HG03342 (cell line): ENCODE results near the gene PSMB9.

Experiments
- ATAC-seq: cut with Tn5 transposase; IDR thresholded peaks from one replicate; pipeline ENCODE4 v1.9.1; 2021; ENCODE audit warnings: mild to moderate bottlenecking, moderate library complexity; ENCODE audit not compliant: unreplicated experiment

The PSMB9 gene

DNA sequence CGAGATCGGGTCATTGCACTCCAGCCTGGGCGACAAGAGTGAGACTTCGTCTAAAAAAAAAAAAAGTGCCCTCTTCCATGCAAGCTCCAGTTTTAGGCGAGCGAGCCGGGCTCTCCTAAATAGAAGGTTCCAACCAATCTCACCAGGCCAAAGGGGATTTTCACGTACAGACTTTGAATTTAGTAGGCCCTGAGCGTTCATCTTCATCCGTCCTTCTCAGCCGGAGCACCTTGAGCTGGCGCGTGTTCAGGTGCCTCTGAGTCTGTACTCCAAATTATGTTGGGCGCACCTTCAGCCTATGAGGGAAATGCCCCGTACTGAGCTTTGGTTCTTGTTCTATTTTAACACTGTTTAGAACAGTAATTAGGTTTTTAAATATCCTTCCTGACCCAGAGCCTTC lies 14.6 kb upstream of the PSMB9 start:
- ATAC-seq, result no peak

DNA sequence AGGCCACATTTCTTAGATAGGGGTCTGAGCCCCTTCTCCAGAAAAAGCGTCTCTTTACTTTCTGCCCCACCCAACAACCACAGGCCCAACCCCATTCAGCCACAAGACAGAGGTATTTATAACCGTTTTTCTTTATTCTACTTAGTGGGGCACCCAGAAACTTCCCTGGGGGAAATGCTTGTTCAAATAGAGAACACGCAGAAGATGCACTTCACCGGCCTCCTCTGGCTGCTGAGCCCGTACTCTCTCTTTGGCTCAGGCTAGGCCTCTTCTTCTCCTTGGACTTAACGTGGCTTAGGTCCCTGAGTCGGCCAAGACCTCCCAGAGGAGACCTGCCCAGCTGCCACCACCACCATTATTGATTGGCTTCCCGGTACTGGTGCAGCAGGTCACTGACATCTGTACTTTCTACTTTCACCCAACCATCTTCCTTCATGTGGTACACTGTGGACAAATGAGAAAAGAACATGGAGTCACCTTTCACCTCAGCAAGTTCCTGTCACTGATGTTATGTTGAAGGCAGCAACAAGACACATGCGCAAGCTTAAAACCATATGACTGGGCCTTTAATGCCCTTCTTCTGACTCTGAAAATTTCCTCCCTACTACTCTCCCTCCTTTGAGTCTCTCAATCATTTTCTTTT lies 13.3 kb upstream of the PSMB9 start:
- ATAC-seq, result no peak

DNA sequence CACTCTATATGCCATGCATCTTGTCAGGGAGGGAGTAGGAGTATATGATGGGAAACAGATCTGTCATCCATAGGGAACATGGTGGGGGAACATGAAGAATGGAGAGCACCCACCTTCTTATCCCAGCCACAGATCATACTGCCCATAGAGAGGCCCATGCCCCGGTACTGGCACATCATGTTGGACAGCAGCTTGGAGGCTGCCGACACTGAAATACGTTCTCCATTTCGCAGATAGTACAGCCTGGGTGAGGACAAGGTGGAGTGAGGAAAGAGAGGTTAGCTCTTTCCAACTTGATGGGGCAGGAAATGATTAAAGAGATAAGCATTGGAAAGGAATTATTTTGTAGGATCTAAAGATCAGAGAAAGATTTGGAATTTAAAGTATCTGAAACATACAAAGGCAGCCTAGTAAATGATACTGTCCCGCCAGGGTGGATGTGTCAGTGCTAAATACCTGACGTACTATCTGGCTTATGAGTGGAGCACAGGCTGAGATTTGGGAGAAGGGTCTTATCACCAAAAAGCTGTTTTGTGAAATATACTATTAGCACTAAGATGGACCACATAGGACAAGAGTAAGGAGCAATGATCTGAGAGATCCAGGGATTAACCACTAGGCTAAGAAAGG lies 11.9 kb upstream of the PSMB9 start:
- ATAC-seq, result no peak

DNA sequence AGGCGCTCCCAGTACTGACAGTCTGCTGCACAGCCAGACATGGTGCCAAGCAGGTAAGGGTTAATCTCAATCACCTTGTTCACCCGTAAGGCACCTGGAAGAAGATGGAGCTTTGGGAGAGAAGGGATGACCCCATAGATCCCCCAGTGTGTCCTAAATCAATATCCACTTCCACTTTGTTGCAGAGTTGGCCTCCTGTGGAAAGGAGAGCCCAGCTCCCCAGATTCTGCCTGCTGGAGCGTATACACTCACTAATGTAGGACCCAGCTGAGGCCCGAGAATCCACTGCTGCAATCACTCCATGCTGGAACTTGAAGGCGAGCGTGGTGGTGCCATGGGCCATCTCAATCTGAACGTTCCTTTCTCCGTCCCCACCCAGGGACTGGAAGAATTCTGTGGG lies 11.3 kb upstream of the PSMB9 start:
- ATAC-seq, result no peak

DNA sequence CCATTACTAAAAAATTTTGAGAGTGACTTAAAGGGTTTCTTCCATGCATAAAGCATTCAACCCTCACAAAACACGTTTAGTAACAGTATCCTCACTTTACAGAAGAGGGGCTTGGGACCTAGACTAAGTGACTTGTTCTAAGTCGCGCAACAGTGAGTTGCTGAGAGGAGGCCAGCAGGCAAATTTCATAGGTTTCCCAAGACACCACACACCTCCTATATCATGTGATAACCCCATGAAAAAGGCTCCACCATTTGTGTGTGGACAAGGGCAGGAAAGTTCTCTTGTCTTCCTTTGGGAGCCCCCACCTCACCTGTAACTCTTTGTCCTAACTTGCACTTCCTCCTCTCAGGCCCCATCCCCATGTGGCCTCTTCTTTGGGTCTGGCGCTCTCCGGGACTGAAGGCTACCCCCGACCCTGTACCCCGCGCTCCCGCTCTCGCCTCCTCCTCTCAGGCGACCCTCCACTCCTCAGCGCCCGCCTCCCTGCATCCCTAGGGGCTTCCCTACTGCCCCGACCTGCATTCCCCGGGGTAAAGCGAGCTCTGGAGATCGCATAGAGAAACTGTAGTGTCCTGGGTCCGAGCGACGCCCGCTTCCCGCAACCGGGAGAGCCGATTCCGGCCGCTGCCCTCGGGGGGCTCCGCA lies 10.5 kb upstream of the PSMB9 start:
- no peak for ATAC-seq

DNA sequence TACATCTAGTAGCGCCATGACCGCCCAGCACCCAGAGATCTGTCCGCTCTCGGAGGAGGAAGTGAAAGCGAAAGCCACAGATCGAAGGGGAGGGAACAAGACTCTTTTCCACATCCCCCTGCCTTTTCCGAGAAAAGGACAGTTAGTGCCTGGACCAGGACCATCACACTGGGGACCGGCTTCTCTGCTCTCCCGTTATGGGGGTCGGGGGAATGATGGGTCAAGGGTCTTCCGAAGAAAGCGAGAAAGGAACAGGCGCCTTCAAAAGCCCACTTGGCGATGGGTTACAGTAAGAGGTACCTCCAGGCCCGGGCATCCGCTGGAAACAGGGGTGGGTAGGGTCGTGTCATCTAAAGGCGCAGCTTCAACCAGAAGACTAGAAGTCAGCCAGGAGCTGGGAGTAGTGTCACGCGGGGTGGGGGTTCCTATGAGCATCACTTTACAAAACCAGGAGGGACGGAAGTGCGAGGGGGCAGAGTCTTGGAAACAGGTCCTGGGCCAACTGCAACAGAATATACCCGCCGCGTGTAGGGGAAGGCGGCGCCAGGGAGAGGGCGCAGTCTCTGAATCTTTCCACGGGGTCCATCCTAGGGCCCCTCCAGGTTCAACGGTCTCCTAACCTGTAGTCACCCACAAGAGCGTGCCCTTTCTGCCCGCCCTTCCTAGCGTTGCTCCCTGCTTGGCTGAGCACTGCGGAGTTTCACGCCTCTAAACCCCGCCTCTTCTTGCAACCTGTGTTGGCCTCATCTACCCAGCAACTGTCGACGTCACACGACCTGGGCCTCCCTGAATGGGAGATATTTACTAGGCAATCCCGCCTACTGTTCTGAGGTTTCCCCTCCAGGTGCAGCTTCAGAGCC lies 9.8 kb upstream of the PSMB9 start, which contains the start of gene PSMB8:
TSS of gene PSMB8 (minus strand) at position 69 of the 860 bp plus-strand sequence. CDS start at position 18, 51 bp downstream.
- peak; percentile 67 for ATAC-seq

DNA sequence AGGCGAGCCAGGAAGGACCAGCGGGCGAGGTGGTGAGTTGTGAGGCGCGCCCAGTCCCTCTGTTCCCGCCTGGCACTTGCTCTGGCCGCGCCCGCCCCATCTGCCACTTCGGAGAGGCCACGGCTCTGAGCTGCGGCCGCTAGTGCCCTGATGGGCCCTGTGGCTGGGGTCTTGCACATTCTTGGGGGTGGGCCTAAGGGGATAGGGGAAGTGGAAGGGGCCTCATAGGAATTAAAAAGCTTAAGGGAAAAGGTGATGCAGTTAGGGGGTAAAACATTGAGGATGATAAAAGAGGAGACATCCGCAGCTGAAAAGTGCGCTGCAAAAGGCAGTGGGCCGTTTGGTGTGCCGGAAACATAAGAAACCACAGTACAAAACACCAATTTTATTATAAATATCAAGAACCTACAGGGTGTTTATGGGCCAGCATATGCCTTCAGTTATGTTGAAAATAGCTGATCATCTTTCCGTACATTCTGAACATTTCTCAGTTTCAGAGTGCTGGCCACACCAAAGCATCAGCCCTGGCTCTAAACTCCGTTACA lies 9.1 kb upstream of the PSMB9 start:
- ATAC-seq, result no peak

DNA sequence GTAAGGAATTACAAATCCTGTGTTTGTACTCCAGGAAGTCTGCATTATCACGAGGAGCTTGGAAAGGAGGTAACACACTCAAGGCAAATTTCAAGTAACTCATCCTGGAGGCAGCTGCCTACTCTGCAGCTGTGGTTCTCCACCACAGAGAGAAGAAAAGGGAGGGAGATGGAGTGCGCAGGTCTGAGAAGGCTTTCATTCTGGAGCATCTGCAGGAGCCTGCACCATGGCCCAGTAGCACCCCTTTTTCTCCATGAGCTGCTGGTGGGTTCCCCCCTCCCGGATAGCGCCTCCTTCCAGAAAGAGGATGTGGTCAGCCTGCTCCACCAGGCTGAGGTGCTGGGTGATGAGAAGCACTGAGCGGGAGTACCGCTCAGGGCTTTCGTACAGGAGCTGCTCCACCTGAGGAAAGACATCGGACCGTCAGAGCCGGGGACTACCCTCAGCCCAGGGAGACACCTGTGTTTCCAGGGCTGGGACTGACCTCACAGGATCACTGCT lies 8.6 kb upstream of the PSMB9 start:
- no peak for ATAC-seq

DNA sequence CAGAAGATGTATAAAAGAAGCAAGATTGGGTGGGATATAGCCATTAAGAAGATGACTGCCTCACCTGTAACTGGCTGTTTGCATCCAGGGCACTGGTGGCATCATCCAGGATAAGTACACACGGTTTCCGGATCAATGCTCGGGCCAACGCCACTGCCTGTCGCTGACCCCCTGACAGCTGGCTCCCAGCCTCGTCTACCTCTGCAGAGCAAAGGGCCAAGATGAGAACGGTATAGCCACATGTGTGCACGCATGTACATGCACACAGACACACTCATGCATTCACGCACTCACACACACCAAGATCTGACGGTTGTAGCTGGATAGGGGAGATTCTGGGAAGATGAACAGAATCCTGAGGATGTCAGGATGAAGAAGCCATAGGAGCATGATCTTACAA lies 7.0 kb upstream of the PSMB9 start:
- ATAC-seq, result no peak

DNA sequence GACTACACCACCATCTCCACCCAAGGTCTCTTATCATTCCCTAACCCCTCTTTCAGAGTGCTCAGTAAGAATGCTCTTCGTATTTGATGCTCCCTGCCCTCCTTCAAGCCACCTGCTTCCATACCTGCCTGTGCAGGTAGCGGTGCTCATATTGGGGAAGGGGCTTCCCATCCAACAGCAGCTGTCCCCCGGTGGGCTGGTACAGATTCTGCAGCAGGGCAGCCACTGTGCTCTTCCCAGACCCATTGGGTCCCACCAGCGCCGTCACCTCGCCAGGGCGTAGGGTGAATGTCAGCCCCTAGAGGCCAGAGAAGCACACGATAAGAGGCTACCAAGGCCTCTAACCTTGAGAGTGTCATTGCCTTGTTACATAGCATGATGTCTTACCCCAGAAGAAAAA lies 6.2 kb upstream of the PSMB9 start:
- no peak for ATAC-seq

DNA sequence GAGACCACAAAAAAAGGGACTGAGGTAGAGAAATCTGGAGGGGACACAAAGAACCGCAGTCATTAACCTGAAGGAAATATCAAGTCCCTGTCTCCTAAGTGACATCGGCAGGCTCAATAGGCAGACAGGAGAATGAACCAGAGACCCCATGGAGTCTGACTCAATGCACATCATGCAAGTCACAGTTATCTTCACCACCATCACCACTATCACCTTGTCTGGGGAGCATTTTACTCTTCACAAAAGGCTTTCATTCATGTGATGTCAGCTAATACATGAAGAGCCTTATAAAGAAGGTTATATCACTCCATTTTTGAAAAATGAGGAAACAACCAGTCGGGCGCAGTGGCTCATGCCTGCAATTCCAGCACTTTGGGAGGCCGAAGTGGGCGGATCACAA lies 4.9 kb upstream of the PSMB9 start:
- no peak for ATAC-seq

DNA sequence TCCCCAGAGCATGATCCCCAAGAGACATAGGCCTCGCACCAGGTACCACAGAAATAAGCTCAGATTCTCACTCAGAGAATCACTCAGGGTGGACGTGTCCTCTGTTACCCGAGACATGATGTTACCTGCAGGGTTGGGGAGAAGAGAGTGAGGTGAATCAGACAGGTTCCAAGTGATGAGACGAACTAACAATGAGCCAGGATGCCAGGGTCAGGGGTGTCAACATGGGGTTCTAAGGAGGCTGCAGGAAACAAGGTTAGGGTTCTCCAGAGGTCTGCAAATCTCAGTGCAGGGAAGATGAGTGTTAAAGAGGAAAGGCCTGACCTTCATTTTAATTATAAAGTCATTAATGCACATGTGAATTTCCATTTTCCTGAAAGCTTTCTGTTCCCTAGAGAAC lies 3.0 kb upstream of the PSMB9 start:
- ATAC-seq, result no peak

DNA sequence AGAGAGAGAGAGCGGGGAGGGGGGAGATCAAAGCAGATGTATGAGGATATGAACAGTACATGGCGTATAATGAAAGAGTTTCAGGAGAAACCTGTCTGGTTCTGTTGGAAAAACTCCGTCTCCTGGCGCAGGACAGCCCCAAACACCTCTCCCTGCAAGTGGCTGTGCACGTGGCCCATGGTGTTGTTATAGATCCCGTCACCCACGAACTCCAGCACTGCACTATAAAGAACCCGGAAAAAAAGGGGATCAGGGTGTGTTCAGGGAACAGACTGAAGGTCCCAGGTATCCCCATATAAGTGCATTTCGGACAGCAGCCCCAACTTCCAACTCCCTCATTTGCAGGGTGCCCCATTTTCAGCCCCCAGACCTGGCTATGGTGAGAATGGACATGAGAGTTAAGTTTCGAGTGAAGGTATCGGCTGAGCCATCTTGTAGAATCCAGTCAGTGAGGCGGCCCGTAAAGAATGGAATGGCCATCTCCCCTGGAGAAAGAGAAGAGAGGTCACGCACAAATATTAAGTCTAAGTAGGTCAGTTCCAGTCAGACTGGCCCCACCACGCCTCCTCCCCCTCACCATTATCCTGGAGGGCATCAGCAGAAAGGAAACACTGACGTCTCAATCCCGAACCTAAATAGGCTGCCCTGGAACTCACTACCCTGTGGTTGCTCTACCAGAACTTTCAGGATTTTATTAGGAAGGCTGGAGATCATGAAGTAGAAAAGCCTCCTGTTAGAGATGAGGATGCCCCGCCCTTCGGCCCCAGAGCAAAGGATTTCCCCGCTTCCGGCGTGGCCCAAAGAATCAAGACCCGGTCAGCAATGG lies 1.8 kb upstream of the PSMB9 start:
- no peak for ATAC-seq

DNA sequence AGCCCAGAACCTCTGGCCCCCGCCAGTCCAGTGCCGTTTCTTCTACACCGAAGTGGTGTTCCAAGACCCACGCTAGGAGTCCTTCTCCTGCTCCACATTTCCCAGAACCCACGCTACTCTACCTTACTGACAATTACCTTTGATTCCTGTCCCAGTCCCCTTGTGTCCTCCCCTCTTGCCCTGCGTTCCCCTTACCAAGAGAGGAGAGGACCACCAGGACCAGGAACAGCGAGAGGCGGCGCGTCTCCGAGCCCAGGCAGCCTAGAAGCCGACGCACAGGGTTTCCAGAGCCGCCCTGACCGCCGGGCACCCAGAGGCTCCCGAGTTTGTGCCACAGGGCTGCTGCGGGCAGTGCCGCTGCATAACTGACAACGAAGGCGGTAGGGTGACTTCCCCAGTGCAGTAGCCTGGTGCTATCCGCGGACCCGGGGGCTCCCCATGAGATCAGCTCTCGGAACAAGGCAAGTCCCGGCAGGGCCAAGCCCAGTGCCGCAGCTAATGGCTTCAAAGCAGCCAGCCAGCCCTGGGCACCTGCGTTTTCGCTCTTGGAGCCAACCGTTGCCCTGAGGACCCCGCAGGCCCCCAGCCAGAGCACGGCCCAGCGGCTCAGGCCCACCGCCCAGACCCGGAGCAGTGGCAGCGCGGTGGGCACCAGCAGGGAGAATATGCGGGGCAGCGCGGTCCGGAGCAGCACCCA lies 1.0 kb upstream of the PSMB9 start:
- no peak for ATAC-seq

DNA sequence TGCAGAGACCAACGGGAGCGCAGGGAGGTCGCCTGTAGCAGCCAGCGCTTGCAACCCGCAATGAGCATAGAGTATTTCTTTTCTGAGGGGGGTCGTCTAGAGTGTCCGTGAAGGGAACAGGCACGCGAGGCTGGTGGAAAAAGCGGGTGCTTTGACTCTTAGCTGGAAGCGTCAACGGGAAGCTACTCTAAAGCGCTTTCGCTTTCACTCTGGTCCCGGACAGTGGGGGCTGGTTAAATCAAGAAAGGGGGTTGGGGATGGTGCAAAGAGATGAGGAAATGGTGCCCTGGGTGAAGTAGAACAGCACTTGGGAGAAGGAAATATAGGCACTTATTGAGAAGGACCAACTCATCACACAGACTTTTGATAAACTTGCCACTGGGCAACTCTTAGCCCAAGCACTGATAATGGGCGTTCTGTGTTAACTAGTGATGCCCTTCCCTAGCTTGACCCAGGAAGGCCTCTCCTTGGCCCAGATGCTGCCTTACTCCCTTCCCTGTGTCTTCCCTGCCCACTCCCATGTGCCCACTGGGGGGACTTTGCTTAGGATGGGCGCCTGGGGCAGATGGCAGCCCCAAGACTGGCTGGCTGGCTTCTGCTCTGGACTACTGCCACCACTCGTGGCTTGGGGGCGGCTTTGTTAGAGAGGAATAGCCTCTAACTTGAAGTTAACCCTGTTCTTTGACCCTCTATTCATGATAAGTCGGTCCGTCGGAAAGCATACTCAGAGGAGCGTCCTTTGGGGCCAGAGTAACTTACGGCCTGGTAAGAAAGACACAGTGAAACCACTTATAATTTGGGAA lies 585 bp downstream of the PSMB9 start:
- ATAC-seq, result no peak

DNA sequence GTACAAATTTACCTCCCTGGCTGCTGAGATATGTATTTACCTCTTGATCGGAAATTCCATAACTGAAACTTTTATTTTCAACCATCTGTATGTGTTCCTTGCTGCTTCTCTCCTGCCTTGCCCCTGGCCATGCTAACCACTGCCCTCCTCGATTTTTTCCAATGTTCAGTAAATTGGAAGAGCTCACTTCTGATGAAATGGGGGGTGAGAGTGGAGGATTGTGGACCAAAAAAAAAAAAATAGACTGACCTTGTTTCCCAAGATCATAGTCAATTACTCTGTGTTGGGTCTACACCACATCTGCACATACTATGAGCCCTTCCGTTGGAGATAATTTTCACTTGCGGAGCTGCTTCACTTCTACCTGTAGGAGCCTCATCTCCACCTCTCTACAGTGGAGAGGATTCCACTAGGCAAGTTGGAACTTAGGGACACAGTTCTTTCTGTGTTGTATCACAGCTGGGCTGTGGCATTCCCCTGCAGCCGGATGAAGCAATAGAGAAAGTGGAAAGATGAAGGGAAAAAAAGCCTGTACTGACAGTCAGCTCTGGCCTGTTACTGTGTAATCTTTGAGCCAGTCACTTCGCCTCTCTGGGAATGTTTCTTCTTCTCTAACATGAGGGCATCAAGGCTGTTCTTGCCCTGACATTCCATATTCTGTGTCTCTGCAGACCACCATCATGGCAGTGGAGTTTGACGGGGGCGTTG lies 1.6 kb downstream of the PSMB9 start:
- no peak for ATAC-seq

DNA sequence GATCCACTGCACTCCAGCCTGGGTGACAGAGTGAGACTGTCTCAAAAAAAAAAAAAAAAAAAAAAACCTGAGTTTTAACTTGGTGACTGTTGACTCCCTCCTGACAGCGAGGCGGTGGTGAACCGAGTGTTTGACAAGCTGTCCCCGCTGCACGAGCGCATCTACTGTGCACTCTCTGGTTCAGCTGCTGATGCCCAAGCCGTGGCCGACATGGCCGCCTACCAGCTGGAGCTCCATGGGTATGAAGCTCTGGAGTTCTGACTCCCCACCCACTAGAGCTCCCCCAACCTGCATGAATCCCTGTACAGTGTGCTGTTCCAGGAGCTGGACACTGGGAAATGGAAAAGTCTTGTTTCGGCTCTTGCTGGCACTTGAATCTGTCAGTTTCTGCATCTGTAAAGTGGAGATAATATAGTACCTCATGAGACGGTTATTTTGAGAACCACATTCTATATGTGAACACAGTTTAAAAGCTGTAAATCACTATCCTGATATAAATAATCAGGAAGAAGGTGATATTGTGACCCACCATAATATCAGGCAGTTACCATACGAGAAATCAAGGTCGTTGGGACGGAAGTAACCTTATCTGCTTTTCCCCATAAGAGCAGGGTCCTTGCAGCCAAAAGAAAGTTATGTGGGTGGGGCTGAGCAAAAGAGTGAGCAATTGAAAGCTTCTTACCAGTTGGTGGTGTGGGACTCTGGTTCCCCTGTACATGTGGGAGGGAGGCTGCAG lies 3.3 kb downstream of the PSMB9 start:
- no peak for ATAC-seq
